Uterine smooth muscle cell (primary cell): Measurements from ENCODE around the gene CACHD1. TPM values are rescaled to one million over a fixed set of nuclear protein-coding genes. Genes with fewer than 3 reads are reported as not detected.

ENCODE experiments used
- total RNA-seq: library from RNA; depleted of rRNA; stranded (reverse); fragments of >200 nt; gene quantifications from 2 replicates; pipeline ENCODE4 v1.2.3, GENCODE V29; 2014

The CACHD1 gene
- 2.8 and 5.0 TPM in 2 replicates for total RNA-seq

GRCh38 chr1:64469977-64470664 is at the start of gene CACHD1:
TSS of gene CACHD1 (plus strand) at chr1:64470129. CDS start at chr1:64470745, 616 bp downstream.

